NCI-H1694 (cell line): ENCODE results near the gene VWF.
A peak's percentile ranks its signal among the peaks of the same experiment; 100 is the strongest.

Experiments used
- DNase-seq: peaks from one replicate; lab custom pipeline; 2025; lab: John Stamatoyannopoulos, UW

VWF gene

GRCh38 chr12:6058481-6059161 lies 65.8 kb downstream of the VWF start:
- DNase-seq = no peak

DNA sequence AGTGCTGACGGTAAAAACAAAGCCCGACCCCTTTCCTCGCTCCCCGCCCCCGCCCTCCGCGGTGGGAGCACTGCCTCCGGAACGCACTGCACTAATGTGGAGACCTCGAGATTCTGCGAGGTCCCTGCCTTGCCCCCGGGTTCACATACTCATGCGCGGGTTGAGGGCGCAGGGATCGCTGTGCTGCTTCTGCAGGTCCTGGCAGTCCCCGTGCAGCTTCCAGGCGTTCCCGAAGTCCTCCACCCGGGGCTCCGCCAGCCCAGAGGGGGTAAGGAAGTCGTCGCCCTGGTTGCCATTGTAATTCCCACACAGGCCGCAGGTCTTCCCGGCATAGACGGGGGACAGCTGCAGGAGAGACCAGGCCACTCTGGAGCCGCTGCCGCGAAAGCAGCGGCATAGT lies 66.8 kb downstream of the VWF start:
- no peak for DNase-seq

- DNase-seq = no peak
Observed at GRCh38 chr12:6056406-6057240, 67.8 kb downstream of the VWF start.

GRCh38 chr12:6053541-6053940 lies 70.9 kb downstream of the VWF start:
- DNase-seq = no peak

- DNase-seq = no peak
Observed at GRCh38 chr12:6052940-6053329, 71.5 kb downstream of the VWF start.

DNA sequence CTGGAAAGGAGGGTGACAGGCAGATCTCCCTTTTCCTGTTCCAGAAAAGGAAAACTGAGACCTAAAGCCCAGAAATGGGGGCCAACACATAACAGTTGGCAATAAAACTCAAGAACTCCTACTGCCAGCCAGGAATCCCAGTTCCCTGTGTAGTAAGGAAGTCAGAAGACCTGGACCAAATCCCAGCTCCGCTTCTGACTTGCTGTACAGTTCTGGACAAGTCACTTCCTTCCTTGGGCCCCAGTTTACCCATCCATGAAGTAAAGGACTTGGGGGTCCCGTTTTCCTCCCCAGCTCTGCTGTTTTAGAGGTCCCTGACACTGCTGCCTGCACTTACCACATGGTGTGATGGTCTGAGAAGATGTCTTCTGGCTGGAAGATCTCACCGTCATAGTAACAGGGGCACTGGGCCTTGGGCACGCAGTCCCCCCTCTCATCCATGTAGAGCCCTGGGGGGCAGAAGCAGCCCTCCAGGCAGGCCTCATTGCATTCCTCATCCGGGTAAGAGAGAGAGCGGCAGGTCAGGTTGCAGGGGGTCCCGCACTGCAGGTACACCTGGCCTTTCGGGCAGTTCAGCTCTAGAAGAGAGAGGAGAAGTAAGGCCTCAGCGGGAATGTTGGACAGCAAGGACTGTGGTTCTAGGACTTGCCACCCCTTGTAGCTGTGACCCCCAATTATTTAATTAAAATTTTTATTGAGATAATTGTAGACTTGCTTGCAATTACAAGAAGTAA lies 72.1 kb downstream of the VWF start:
- no peak for DNase-seq

DNA sequence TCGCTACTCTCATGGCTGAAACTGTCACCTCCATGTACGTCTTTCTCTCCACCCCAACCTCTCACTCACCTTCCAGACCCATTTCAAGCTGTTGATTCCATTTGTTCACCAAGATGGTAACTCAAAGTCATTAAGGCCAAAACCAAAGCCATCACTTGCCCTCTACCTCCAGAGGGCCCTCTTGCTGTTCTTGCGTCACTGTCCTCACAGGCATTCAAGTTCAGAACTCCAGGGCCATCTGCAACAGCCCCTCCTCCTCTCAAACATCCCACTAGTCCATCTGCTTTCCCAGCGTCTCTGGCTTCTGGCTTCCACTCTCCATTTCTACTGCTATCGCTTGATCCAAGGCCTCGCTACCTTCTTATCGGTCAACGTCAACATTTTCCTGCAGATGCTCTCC lies 74.5 kb downstream of the VWF start:
- DNase-seq = peak; percentile 30

GRCh38 chr12:6049587-6049986 lies 74.9 kb downstream of the VWF start:
- no peak for DNase-seq

- no peak for DNase-seq
Observed at GRCh38 chr12:6047249-6048237, 76.9 kb downstream of the VWF start.

DNA sequence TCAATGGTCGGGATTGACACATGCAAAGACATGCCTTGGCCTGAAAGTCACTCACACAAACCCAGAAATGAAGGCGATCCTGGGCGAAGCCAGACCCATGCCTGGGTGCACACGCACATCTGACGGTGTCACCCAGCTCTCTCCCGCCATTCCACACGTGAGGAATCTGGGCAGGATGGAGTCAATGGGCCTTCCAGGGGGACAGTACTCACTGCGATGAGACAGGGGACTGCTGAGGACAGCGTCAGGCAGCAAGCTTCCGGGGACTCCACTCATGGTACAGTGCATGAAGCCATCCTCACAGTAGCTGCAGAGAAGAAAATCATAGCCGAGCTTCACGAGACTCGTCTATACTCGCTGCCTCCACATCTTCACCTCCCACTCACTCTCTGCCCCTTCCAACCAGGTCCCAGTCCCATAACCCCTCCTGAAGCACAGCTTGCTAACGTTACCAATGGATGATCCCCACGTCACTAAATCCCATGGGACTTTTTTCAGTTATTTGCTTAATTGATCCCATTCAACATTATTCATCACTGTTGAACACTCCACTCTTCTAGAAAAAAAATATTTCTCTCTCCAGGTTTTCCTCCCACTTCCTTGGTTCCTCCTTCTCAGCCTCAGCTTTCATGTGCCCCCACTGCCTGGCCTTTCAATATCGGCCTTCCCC lies 77.8 kb downstream of the VWF start:
- DNase-seq = no peak

GRCh38 chr12:6045438-6045837 lies 79.0 kb downstream of the VWF start:
- no peak for DNase-seq

GRCh38 chr12:6044082-6044481 lies 80.4 kb downstream of the VWF start:
- no peak for DNase-seq

DNA sequence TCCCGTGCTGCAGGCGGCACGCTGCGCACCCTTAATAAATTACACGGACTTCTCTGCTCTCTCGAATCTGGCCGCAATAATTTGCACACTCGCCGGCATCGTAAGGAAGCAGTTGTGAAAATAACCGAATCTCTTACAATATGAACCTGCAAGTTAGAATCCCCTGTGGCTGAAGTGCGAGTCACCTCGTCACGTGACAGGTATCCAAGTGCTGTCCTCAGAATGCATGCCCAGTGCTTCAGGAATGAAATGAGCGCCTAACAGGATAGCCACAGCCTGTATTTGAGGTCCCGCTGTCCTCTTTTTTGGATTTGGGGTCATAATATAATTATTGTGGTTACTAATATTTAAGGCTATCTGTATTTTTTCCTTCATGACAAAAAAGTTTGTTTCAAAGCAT lies 82.0 kb downstream of the VWF start:
- no peak for DNase-seq

GRCh38 chr12:6041891-6042290 lies 82.6 kb downstream of the VWF start:
- no peak for DNase-seq

- DNase-seq = no peak
Observed at GRCh38 chr12:6040815-6041214, 83.7 kb downstream of the VWF start.

DNA sequence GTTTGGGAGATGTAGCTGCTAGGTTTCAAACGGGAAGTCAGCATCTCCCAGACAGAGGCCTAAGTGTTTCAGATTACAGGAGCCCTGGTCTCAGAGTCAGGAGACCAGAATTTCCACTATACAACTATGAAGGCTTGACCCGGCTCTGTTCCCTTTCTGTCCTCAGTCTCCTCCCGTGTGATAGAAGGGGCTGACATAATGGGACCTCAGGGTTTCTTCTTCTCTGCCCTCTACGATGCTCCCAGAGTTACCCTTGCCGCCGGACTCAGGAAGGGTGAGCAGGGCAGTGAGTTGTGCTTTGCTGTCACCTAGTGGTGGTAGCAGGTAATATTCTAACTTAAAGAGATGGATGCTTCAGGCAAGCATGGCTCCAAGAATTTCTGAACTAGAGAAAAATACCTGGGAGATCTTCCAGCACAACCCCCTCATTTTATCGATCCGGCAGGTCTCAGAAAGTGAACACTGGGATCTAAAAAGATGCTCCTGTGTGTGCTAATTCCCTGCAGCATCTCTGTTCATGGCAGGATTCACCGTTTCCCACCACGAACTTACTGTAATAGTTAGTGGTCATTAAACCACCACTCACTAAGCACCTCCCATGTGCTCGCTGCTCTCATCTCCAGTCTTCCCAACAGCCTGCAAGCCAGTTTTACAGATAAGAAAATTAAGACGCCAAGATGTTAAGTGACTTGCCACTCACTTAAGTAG lies 84.4 kb downstream of the VWF start:
- peak; percentile 79 for DNase-seq

GRCh38 chr12:6038160-6038559 lies 86.3 kb downstream of the VWF start:
- DNase-seq = peak; percentile 56

DNA sequence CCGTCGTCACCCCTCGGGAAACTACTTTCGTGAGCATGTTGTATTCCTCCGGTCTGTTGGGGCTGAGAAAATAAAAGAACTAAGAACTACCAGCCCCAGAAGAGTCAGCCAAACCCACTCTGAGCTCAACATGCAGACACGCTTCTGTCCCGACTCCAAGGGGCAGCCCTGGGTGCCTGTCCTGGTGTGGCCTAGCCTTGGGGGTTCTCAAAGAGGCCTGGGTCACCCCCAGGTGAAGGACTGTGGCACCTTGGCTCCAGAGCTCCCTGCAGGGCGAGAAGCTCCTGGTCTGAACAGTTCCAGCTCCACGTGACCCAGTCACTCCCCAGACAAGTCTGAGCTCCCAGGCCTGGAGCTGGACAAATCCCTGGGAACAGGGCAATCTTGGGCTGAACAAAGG lies 87.0 kb downstream of the VWF start:
- no peak for DNase-seq

GRCh38 chr12:6036509-6036908 lies 88.0 kb downstream of the VWF start:
- no peak for DNase-seq

- DNase-seq = no peak
Observed at GRCh38 chr12:6034596-6034995, 89.9 kb downstream of the VWF start.

- no peak for DNase-seq
Observed at GRCh38 chr12:6033546-6033945, 90.9 kb downstream of the VWF start.
